HEK293 (cell line): Measurements from ENCODE around the gene MIGA1.

Source experiments
- CTCF ChIA-PET: fragments of 350-600 bp; formaldehyde crosslinking; extraction: SDS; loops from one replicate; lab custom pipeline; 2021; ENCODE audit warnings: antibody characterized with exemption; lab: Yijun Ruan, JAX
- POLR2A ChIA-PET: fragments of 300-600 bp; formaldehyde crosslinking; extraction: SDS; loops from one replicate; lab custom pipeline; 2020; ENCODE audit warnings: antibody characterized with exemption, inconsistent platforms; lab: Yijun Ruan, JAX
- H3K27ac ChIP-seq: fragments of 200-500 bp; sonication (Bioruptor generic); 2 replicates; pipeline ENCODE4 v1.5.1; 2014; ENCODE audit warnings: low read depth, low read length, control low read depth, inconsistent platforms; ENCODE audit errors: extremely low read depth
- H3K36me3 ChIP-seq, 2 experiments: fragments of 200-500 bp in 1 of 2; sonication (Bioruptor generic) in 1 of 2; 1 replicate in 1 of 2; 2 replicates in 1 of 2; pipeline ENCODE4 v1.5.1; 2014 to 2017; ENCODE audit warnings: inconsistent platforms in 2 of 2, low read length in 2 of 2; ENCODE audit not compliant: control insufficient read depth in 2 of 2, insufficient read depth in 1 of 2
- H3K4me1 ChIP-seq: fragments of 200-500 bp; sonication (Bioruptor generic); 2 replicates; pipeline ENCODE4 v1.5.1; 2014; ENCODE audit warnings: mild to moderate bottlenecking, low read length, inconsistent platforms; ENCODE audit not compliant: control insufficient read depth, insufficient read depth
- H3K4me3 ChIP-seq: 2 replicates; pipeline ENCODE4 v1.5.1; 2011; ENCODE audit warnings: low read depth, mild to moderate bottlenecking, control low read depth, low read length, moderate library complexity
- H3K9me3 ChIP-seq: fragments of 200-500 bp; sonication (Bioruptor generic); 2 replicates; pipeline ENCODE4 v1.5.1; 2014; ENCODE audit warnings: low read depth, low read length, inconsistent platforms; ENCODE audit not compliant: control insufficient read depth, insufficient read depth
- EGR2 ChIP-seq: fragments of 450-650 bp; formaldehyde crosslinking; IDR thresholded peaks from 2 replicates; pipeline ENCODE4 v1.5.1; 2016; ENCODE audit warnings: low read depth, missing biosample characterization, missing genetic modification characterization
- GLIS1 ChIP-seq: fragments of 450-650 bp; formaldehyde crosslinking; IDR thresholded peaks from 2 replicates; pipeline ENCODE4 v1.5.1; 2016; ENCODE audit warnings: missing biosample characterization, missing genetic modification characterization
- GLIS2 ChIP-seq: fragments of 450-650 bp; formaldehyde crosslinking; IDR thresholded peaks from 2 replicates; pipeline ENCODE4 v1.5.1; 2016; ENCODE audit warnings: missing biosample characterization, missing genetic modification characterization
- HIC1 ChIP-seq: fragments of 450-650 bp; formaldehyde crosslinking; IDR thresholded peaks from 2 replicates; pipeline ENCODE4 v1.5.1; 2016; ENCODE audit warnings: missing biosample characterization, missing genetic modification characterization
- HOXC10 ChIP-seq: sonication (generic); formaldehyde crosslinking; IDR thresholded peaks from 2 replicates; pipeline ENCODE4 v1.8.1; 2023; ENCODE audit warnings: mild to moderate bottlenecking, missing genetic modification reagents
- HOXD13 ChIP-seq: sonication (generic); formaldehyde crosslinking; IDR thresholded peaks from 2 replicates; pipeline ENCODE4 v1.8.0; 2022; ENCODE audit warnings: missing genetic modification reagents, borderline replicate concordance
- IKZF3 ChIP-seq: fragments of 450-650 bp; IDR thresholded peaks from 2 replicates; pipeline ENCODE4 v1.5.0; 2018; ENCODE audit warnings: missing biosample characterization, mild to moderate bottlenecking, missing genetic modification characterization, moderate library complexity
- KLF10 ChIP-seq: fragments of 450-650 bp; IDR thresholded peaks from 2 replicates; pipeline ENCODE4 v1.5.1; 2018; ENCODE audit warnings: missing biosample characterization, mild to moderate bottlenecking, missing genetic modification characterization
- SCRT1 ChIP-seq: fragments of 450-650 bp; formaldehyde crosslinking; IDR thresholded peaks from 2 replicates; pipeline ENCODE4 v1.5.1; 2016; ENCODE audit warnings: missing biosample characterization, missing genetic modification characterization, borderline replicate concordance
- SCRT2 ChIP-seq: fragments of 450-650 bp; formaldehyde crosslinking; IDR thresholded peaks from 2 replicates; pipeline ENCODE4 v1.5.1; 2016; ENCODE audit warnings: missing biosample characterization, missing genetic modification characterization
- TRIM28 ChIP-seq: IDR thresholded peaks from 2 replicates; pipeline ENCODE4 v1.6.1; 2011; ENCODE audit warnings: low read length, control low read depth, borderline replicate concordance
- ZBTB20 ChIP-seq: fragments of 450-650 bp; formaldehyde crosslinking; IDR thresholded peaks from 2 replicates; pipeline ENCODE4 v1.5.1; 2016; ENCODE audit warnings: missing biosample characterization, missing genetic modification characterization
- ZEB2 ChIP-seq: fragments of 450-650 bp; formaldehyde crosslinking; IDR thresholded peaks from 2 replicates; pipeline ENCODE4 v1.5.1; 2016; ENCODE audit warnings: missing biosample characterization, missing genetic modification characterization
- ZNF280D ChIP-seq: fragments of 450-650 bp; formaldehyde crosslinking; IDR thresholded peaks from 2 replicates; pipeline ENCODE4 v1.5.1; 2016; ENCODE audit warnings: missing biosample characterization, missing genetic modification characterization
- ZNF335 ChIP-seq: fragments of 450-650 bp; formaldehyde crosslinking; conservative IDR thresholded peaks from 2 replicates; pipeline ENCODE4 v1.5.1; 2016; ENCODE audit warnings: missing biosample characterization, missing genetic modification characterization
- ZNF366 ChIP-seq: fragments of 450-650 bp; formaldehyde crosslinking; conservative IDR thresholded peaks from 2 replicates; pipeline ENCODE4 v1.5.1; 2016; ENCODE audit warnings: missing biosample characterization, missing genetic modification characterization
- ZNF48 ChIP-seq: fragments of 450-650 bp; formaldehyde crosslinking; IDR thresholded peaks from 2 replicates; pipeline ENCODE4 v1.5.1; 2016; ENCODE audit warnings: missing biosample characterization, missing genetic modification characterization
- ZNF488 ChIP-seq: fragments of 450-650 bp; formaldehyde crosslinking; IDR thresholded peaks from 2 replicates; pipeline ENCODE4 v1.5.1; 2016; ENCODE audit warnings: missing biosample characterization, missing genetic modification characterization
- ZNF513 ChIP-seq: fragments of 450-650 bp; IDR thresholded peaks from 2 replicates; pipeline ENCODE4 v1.5.1; 2018; ENCODE audit warnings: missing biosample characterization, missing genetic modification characterization
- ZNF621 ChIP-seq: fragments of 450-650 bp; formaldehyde crosslinking; IDR thresholded peaks from 2 replicates; pipeline ENCODE4 v1.5.1; 2017; ENCODE audit warnings: missing biosample characterization, missing genetic modification characterization
- ZNF664 ChIP-seq: fragments of 450-650 bp; formaldehyde crosslinking; IDR thresholded peaks from 2 replicates; pipeline ENCODE4 v1.5.1; 2016; ENCODE audit warnings: missing biosample characterization, missing genetic modification characterization
- ZNF692 ChIP-seq: fragments of 450-650 bp; formaldehyde crosslinking; IDR thresholded peaks from 2 replicates; pipeline ENCODE4 v1.5.1; 2016; ENCODE audit warnings: missing biosample characterization, missing genetic modification characterization
- ZSCAN5A ChIP-seq: fragments of 450-650 bp; formaldehyde crosslinking; IDR thresholded peaks from 2 replicates; pipeline ENCODE4 v1.5.1; 2016; ENCODE audit warnings: missing biosample characterization, missing genetic modification characterization

Gene MIGA1

GRCh38 chr1:77889671-77890070, 110.2 kb downstream of the MIGA1 start (continued):
- TF ChIP-seq SCRT2 (tag by site-specific recombination) (no peak), KLF10 (tag by site-specific recombination) (0 out of 2 replicates have a peak, but pooled peaks have one; percentile 24), ZNF692 (tag by site-specific recombination) (no peak), EGR2 (no peak), TRIM28 (no peak), ZNF335 (tag by site-specific recombination) (no peak), GLIS1 (tag by site-specific recombination) (no peak), ZNF513 (no peak), ZNF366 (tag by site-specific recombination) (0 out of 2 replicates have a peak, but pooled peaks have one; percentile 13), HOXC10 (no peak)

- no peak overlapping the region for H3K4me3 ChIP-seq
- H3K27ac ChIP-seq = no peak overlapping the region
- CTCF ChIA-PET = no interaction called here
- POLR2A ChIA-PET = no interaction called here
- TF ChIP-seq HIC1 (no peak), GLIS2 (no peak), SCRT2 (tag by site-specific recombination) (peak; percentile 84), ZEB2 (tag by site-specific recombination) (no peak), ZNF664 (tag by site-specific recombination) (peak; percentile 88), SCRT1 (peak; percentile 75)
- H3K9me3 ChIP-seq = no peaks in the 10 kb centered on the region
- H3K36me3 ChIP-seq = no peaks in the 10 kb centered on the region
- H3K4me1 ChIP-seq = 0 out of 2 replicates have a peak, but pooled peaks cover 3% of the 10 kb centered on the region
Measured at GRCh38 chr1:77891200-77891599, 111.8 kb downstream of the MIGA1 start.

- Histone ChIP-seq H3K9me3 (no peaks in the 10 kb centered on the region), H3K4me1 (no peaks in the 10 kb centered on the region), H3K27ac (no peak overlapping the region), H3K36me3 (no peaks in the 10 kb centered on the region), H3K4me3 (no peak overlapping the region)
- POLR2A ChIA-PET = interaction anchor here (1.4 kb wide), 1 partner anchor 12 kb away, joined by 4 read pairs; no protein-coding TSS in a partner anchor
- TF ChIP-seq ZNF48 (tag by site-specific recombination) = no peak
- no peak for TF ChIP-seq ZSCAN5A
- TF ChIP-seq ZBTB20 (tag by site-specific recombination) = no peak
- no peak for TF ChIP-seq ZNF280D (tag by site-specific recombination)
- TF ChIP-seq ZNF621 = no peak
- no peak for TF ChIP-seq ZNF488 (tag by site-specific recombination)
- TF ChIP-seq IKZF3 (tag by site-specific recombination) = no peak
- TF ChIP-seq HOXD13 (CRISPR knock-in tag) = no peak
- CTCF ChIA-PET = interaction anchor here (0.6 to 1.3 kb wide), 11 partner anchors 58 to 1371 kb away, joined by 3 to 5 read pairs (median 3); no protein-coding TSS in a partner anchor
Measured at GRCh38 chr1:77899647-77900320, 120.3 kb downstream of the MIGA1 start.
